Stimulated activated CD8-positive, alpha-beta memory T cell treated with anti-CD3 and anti-CD28 coated beads, Interleukin-2, amount 100 ng/mL, for 48 hours (primary cell): Measurements from ENCODE around the gene LYRM4.
A peak's percentile ranks its signal among the peaks of the same experiment; 100 is the strongest.

Source experiments
- DNase-seq, 2 donors: peaks; one replicate each; pipeline ENCODE4 v3.0.0-alpha.2; 2020; ENCODE audit warnings: low read depth in 2 of 2

The LYRM4 gene

GRCh38 chr6:5174756-5175549, 85.8 kb downstream of the LYRM4 start:
- DNase-seq, result no peak

DNA sequence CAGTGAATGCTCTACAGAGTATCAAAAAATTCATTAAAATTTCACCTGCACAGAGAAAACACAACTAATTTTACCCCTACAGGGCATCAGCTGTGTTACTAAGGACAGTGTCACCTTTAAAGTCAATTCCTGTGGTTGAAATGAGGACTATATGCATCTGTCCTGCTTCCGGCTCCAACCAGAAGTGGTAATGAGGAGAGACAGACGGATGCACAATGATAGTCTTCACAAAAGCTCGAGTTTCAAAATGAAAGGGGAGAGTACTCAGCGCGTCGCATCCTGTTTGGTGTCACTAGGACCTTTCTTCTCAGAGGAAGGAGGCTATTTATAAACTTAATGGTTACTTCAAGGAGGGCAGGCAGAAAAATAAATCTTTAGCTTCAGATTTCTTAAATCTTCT, 86.5 kb downstream of the LYRM4 start:
- DNase-seq, result peak; percentile 12 to 27

- DNase-seq, result no peak
These were observed 86.9 kb downstream of the LYRM4 start for GRCh38 chr6:5173810-5174209.

- no peak for DNase-seq
These were observed 87.8 kb downstream of the LYRM4 start for GRCh38 chr6:5172897-5173474.

DNA sequence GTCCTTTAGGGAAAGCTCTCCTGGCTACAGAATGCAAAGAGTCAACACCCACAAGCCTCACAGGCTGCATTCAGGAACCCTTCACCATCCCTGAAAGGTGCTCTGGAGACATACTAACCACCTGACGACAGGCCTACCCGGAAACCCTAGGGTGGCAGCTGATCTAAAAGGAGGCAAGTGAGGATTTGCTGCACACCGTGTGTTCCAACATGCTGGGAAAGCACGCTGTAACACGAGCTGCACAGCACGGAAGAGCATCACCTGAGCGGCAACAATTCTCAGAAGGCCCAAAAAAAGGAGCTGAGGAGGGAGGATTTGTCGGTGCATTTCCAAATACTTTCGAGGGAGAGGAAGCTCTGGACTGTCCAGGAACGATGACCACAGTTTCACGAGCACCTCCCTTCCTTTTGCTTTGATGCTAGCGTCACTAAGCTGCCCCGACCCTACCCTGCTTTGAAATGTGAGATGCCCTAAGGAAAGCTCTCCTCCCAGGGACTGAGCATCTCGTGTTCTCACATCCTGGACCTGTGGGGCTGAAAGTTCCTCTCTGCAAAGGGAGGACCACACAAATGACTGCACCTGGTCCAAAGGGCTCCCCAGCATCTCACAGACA, 88.6 kb downstream of the LYRM4 start:
- no peak for DNase-seq

GRCh38 chr6:5167501-5167900, 93.2 kb downstream of the LYRM4 start:
- DNase-seq, result no peak

- no peak for DNase-seq
These were observed 96.7 kb downstream of the LYRM4 start for GRCh38 chr6:5164092-5164491.

GRCh38 chr6:5163247-5163646, 97.5 kb downstream of the LYRM4 start:
- DNase-seq, result no peak

GRCh38 chr6:5162355-5162754, 98.4 kb downstream of the LYRM4 start:
- DNase-seq, result no peak

- DNase-seq, result no peak
These were observed 100.5 kb downstream of the LYRM4 start for GRCh38 chr6:5160206-5160605.

DNA sequence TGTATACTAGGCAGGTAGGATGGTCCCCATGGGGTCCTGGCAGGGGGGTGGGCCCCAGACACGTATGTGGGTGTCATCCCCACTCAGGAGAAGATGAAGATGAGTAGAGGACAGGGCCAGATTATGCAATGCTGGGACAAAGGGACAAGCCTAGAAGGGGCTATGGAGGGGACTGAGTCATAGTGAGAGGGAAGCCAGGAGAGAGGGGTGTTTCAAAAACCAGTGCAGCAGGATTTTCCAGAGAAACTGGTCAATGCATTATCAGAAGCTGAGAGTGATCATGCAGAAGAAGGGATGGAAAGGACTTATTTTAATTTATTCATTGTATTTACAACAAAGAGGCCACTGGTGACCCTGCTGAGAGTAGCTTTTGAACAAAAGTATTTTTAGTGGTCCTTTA, 101.6 kb downstream of the LYRM4 start:
- DNase-seq, result no peak

GRCh38 chr6:5158180-5158579, 102.6 kb downstream of the LYRM4 start:
- DNase-seq, result no peak

DNA sequence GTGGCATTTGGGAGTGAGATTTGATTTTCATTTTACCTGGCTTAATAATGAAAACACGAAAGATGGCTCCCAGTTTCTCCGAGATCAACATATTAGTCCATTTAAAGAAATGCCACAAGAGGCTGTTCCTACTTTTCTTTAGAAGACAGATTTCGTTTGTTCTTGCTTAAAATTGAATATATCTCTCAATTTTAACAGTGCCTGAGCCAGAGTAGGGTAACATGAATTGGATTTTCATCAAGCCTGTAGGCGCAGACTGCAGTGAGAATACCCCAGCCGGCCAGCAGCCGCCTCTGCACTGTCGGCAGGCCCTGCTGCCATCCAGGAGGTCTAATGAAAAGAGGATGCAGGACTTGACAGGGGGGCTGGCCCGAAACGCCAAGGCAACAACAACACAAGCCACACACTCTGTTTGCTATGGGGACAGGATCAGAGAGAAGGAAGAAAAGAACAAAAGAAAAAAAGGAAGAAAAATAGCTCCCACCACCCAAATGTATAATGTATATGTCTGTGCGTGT, 103.1 kb downstream of the LYRM4 start:
- no peak for DNase-seq

DNA sequence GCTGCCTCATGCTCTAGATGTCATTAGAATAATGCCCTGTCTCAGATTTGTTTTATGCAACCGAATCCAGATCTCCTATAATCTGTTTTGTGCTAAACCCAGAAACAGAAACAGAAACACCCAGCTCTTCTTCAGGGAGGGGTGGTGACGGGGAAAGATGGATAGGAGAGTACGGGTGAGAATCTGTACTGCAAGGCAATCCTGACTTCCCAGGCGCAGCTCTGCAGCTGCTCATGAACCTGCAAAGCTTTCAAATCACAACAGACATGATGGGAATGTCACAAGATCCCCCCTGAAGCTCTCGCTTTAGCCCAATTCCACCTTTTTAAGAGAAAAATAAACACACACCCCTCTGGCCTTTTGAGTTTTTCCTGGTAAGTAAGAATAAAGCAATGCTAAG, 104.1 kb downstream of the LYRM4 start:
- DNase-seq, result no peak

- no peak for DNase-seq
These were observed 104.8 kb downstream of the LYRM4 start for GRCh38 chr6:5155906-5156305.

- no peak for DNase-seq
These were observed 107.6 kb downstream of the LYRM4 start for GRCh38 chr6:5153186-5153585.

- DNase-seq, result no peak
These were observed 108.3 kb downstream of the LYRM4 start for GRCh38 chr6:5152460-5152859.

DNA sequence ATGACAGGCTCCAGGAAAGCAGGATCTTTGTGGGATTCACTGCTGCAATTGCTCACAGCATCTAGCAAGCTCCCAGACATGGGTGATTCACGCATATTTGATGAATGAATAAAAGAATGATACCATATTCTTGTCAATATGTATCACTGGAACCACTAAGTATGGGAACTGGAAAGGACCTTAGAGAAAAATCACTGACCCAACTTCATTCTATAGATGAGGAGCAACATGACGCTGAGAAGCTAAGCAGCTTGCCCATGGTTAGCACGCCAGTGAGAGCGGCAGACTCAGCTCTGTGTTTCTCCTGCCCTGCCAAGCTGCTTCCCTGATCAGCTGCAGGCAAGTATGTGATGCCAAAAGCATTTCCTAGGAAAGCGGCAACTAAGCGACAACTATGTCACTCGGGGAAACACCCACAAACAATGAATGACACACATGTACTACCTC, 108.8 kb downstream of the LYRM4 start:
- no peak for DNase-seq

DNA sequence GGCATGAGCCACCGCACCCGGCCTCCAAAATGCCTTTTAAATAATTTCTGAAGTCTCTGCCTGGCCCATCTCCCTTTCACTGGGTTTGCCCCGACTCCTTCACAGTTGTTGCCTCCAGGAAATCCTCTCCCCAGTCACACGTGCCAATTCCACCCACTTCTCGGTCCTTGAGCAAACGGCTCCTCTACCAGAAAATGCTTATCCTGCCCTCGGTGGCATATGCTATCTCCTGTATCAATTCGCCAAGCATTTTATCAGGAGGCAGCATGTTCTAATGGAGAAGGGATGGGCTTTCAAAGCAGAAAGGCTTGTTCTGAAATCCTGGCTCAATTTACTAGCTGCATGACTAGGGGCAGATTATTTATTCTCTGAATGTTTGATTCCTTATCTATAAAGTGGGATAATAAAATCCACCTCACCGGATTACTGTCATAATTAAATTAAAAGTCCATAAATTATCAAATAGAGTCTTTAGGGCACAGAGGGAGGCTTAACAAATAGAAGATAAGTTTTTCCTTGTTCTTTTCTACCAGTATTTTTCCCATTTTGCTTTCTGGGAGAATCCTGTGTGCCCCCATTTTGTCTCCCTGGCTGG, 109.3 kb downstream of the LYRM4 start:
- DNase-seq, result no peak

DNA sequence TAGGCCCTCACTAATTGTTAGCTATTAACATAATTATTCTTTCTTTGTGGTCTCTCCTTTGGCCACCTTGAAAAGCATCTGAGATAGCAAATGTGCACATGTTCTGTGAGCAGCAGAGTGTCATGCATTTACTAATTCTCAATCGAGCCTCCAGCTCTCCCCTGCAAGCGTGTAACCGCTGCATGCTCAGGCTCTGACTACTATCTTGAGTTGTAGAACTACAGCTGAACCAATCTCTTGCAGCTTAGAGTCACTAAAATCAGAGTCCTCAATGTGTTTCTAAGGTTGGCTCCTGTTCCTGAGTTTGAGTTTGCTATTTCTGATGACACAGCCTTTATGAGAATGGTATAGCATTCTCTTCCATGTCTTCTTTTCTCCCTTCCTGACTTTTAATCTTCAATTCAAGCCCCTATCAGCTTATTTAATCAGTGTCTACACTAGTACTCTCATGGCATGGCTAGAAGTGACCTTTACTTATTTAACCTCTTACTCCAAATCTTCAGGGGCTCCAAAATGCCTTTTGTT, 110.1 kb downstream of the LYRM4 start:
- DNase-seq, result no peak

- DNase-seq, result no peak
These were observed 110.9 kb downstream of the LYRM4 start for GRCh38 chr6:5149891-5150290.

DNA sequence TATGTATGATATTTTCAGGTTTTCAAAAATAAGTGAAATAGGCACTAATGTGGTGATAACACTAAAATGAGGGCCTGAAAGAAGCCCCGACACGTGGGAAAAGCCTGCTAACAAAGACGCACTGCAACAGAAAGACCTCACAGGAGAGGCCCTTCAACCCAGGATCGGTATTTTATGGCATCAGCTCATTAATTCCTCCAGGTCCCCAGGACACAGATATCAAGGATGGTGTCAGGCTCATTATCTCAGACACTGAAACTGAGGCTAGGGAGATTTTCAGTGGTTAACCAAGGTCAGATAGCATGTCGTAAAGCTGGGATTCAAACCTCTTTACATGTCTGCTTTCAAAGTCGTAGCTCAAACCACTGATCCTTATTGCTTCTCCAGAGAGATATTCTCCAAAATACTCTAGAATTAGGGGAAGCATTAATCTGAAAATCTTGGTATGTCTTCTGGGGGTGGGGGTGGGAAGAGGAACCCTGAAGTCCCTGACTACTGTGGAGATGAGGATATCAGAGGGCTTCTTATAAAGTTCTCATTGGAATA, 111.5 kb downstream of the LYRM4 start:
- DNase-seq, result no peak
